Dendritic cell treated with granulocyte-macrophage colony-stimulating factor and Interleukin-4, amounts not matched to agents 40 ng/mL and 50 ng/mL, for 4 days (primary cell): Measurements from ENCODE around the gene SGSM1.

Source experiments
- H3K27ac Mint-ChIP-seq: one replicate; pipeline ENCODE4 v1.8.0; 2022; ENCODE audit warnings: mild to moderate bottlenecking, mixed read lengths
- H3K27me3 Mint-ChIP-seq: one replicate; pipeline ENCODE4 v1.8.0; 2022; ENCODE audit warnings: mild to moderate bottlenecking, mixed read lengths
- H3K36me3 Mint-ChIP-seq: one replicate; pipeline ENCODE4 v1.8.0; 2022; ENCODE audit warnings: low read depth, mixed read lengths
- H3K4me1 Mint-ChIP-seq: one replicate; pipeline ENCODE4 v1.8.0; 2022; ENCODE audit warnings: low read depth, mixed read lengths
- H3K4me3 Mint-ChIP-seq: one replicate; pipeline ENCODE4 v1.8.0; 2022; ENCODE audit warnings: mild to moderate bottlenecking, moderate library complexity, mixed read lengths
- H3K9me3 Mint-ChIP-seq: one replicate; pipeline ENCODE4 v1.8.0; 2022; ENCODE audit warnings: mixed read lengths
- intact Hi-C: fragments of 100-400 bp; cut with micrococcal nuclease; formaldehyde crosslinking; loops from one replicate; pipeline ENCODE4 v1.15.0; 2022

Gene SGSM1

GRCh38 chr22:24776525-24776924, 29.5 kb upstream of the SGSM1 start:
- Mint-ChIP-seq H3K27me3 (peaks cover 20% of the 10 kb centered on the region), H3K27ac (no peak overlapping the region), H3K4me3 (no peak overlapping the region), H3K9me3 (no peaks in the 10 kb centered on the region), H3K36me3 (no peaks in the 10 kb centered on the region), H3K4me1 (no peaks in the 10 kb centered on the region)
- intact Hi-C loops = no loop called here

DNA sequence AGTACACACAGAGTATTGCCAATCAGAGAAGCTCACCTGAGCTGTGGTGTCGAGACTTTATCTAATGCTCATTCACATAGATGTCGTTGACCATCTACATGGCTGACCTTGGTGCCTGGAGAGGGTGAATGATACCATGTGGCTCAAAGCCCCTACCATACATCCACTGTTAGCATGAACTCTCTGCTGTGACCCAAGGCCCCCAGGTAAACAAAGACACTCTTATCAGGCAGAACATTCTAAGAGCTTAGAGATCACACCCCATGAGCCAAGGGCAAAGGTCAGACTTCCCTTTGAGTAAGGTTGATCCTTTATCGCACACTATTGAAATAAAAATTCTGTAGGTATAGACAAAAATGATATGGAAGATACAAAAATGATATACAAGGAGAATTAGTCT, 16.5 kb upstream of the SGSM1 start:
- no peak overlapping the region for H3K27ac Mint-ChIP-seq
- intact Hi-C loops = no loop called here
- no peaks in the 10 kb centered on the region for H3K9me3 Mint-ChIP-seq
- no peaks in the 10 kb centered on the region for H3K36me3 Mint-ChIP-seq
- peaks cover 2% of the 10 kb centered on the region for H3K27me3 Mint-ChIP-seq
- H3K4me3 Mint-ChIP-seq = no peak overlapping the region
- H3K4me1 Mint-ChIP-seq = no peaks in the 10 kb centered on the region

DNA sequence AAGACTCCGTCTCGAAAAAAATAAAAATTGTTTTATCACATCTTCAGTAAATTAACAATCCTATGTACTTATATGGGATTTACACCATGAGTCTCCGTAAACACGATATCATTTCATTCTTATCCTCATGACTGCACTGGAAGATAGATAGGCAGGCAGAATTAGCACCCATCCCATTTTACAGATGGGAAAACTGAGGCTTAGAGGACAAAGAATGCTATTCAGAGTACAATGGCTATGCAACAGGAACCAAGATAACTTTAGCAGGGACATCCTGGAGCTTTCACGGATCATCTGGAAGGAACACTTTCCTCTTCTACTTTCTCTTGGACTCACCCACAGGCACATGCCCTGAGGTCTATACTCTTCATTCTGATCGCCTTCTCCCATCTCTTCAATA, 14.6 kb upstream of the SGSM1 start:
- intact Hi-C loops = no loop called here
- Mint-ChIP-seq H3K4me1 (no peaks in the 10 kb centered on the region), H3K36me3 (no peaks in the 10 kb centered on the region), H3K27me3 (peaks cover 2% of the 10 kb centered on the region), H3K4me3 (no peak overlapping the region), H3K27ac (no peak overlapping the region), H3K9me3 (no peaks in the 10 kb centered on the region)

- intact Hi-C loops = no loop called here
- Mint-ChIP-seq H3K4me1 (no peaks in the 10 kb centered on the region), H3K4me3 (no peak overlapping the region), H3K27ac (no peak overlapping the region), H3K9me3 (no peaks in the 10 kb centered on the region), H3K27me3 (peaks cover 2% of the 10 kb centered on the region), H3K36me3 (no peaks in the 10 kb centered on the region)
These were observed 10.0 kb upstream of the SGSM1 start for GRCh38 chr22:24796056-24796455.

DNA sequence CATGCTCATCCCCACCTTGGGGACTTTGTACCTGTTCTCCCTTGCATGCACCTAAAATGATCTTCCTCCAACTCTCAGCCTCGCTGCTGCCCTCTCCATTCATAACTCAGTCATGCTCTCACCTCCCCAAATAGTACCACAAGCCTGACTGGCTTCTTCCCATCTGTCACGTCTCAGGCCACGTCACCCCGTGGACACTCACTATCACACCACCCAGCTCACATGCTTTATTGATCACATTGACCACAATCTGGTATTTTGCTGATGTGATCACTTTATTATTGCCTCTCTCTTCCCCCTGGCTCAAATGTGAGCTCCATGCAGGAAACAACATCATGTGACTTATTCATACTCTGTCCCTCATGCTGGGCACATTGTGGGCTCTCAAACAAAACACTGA, 9.2 kb upstream of the SGSM1 start:
- Mint-ChIP-seq H3K4me3 (no peak overlapping the region), H3K4me1 (peaks cover 5% of the 10 kb centered on the region), H3K9me3 (no peaks in the 10 kb centered on the region), H3K27ac (no peak overlapping the region), H3K27me3 (peaks cover 2% of the 10 kb centered on the region), H3K36me3 (no peaks in the 10 kb centered on the region)
- intact Hi-C loops = no loop called here

GRCh38 chr22:24801901-24802465, 4.0 kb upstream of the SGSM1 start:
- Mint-ChIP-seq H3K9me3 (no peaks in the 10 kb centered on the region), H3K36me3 (no peaks in the 10 kb centered on the region), H3K4me3 (no peak overlapping the region), H3K4me1 (peaks cover 5% of the 10 kb centered on the region), H3K27ac (no peak overlapping the region), H3K27me3 (peaks cover 24% of the 10 kb centered on the region)
- intact Hi-C loops = no loop called here

DNA sequence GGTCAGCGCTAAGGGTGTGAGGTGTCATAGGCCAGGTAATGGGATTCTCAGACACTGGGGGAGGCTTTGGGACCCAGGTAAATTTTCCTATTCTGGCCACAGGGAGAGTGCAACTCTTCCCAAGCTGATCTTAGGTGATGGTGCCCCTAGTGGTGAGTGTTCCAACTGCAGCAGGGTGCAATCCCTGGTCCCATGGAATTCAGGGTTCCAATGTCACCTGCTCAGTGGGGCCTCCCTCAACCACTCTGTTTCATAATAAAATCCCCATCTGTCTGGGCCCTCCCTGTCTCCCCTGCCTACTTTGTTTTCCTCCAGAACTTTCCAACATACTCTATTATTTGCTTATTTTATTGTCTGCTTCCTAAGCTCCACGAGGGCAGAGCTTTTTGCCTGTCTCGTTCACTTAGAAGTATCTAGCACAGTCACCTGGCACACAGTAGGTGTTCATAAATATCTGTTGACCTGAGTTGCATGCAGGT, 2.9 kb upstream of the SGSM1 start:
- Mint-ChIP-seq H3K9me3 (no peaks in the 10 kb centered on the region), H3K4me1 (peaks cover 5% of the 10 kb centered on the region), H3K27me3 (peaks cover 30% of the 10 kb centered on the region), H3K36me3 (no peaks in the 10 kb centered on the region), H3K4me3 (no peak overlapping the region), H3K27ac (no peak overlapping the region)
- intact Hi-C loops = no loop called here

GRCh38 chr22:24806663-24807001, 621 bp downstream of the SGSM1 start:
- intact Hi-C loops = no loop called here
- no peak overlapping the region for H3K4me3 Mint-ChIP-seq
- peaks cover 43% of the 10 kb centered on the region for H3K27me3 Mint-ChIP-seq
- H3K9me3 Mint-ChIP-seq = no peaks in the 10 kb centered on the region
- peaks cover 1% of the 10 kb centered on the region for H3K4me1 Mint-ChIP-seq
- no peak overlapping the region for H3K27ac Mint-ChIP-seq
- H3K36me3 Mint-ChIP-seq = no peaks in the 10 kb centered on the region

GRCh38 chr22:24807284-24807950, 1.4 kb downstream of the SGSM1 start:
- intact Hi-C loops = no loop called here
- no peaks in the 10 kb centered on the region for H3K9me3 Mint-ChIP-seq
- no peaks in the 10 kb centered on the region for H3K36me3 Mint-ChIP-seq
- H3K27me3 Mint-ChIP-seq = peaks cover 43% of the 10 kb centered on the region
- no peaks in the 10 kb centered on the region for H3K4me1 Mint-ChIP-seq
- no peak overlapping the region for H3K27ac Mint-ChIP-seq
- no peak overlapping the region for H3K4me3 Mint-ChIP-seq

DNA sequence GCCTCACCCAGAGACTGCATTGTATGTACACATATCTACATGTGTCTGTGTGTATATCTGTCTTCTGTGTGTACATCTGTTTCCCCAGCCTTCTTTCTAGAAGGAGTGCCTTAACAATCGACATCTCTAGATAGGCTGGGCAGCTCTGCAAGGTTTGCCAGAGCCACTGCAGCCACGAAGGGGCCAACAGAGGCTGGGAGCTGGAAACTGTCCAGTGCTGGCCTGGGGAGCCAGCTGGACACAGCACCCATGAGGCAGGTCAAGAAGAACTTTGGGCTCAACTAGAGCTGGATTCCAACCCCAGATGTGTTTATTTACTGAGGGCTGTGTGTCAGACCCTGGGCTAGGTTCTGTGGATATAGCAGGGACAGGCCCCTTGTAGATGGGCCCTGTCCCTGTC, 3.3 kb downstream of the SGSM1 start:
- H3K4me1 Mint-ChIP-seq = no peaks in the 10 kb centered on the region
- no peak overlapping the region for H3K4me3 Mint-ChIP-seq
- no peaks in the 10 kb centered on the region for H3K9me3 Mint-ChIP-seq
- peaks cover 40% of the 10 kb centered on the region for H3K27me3 Mint-ChIP-seq
- no peak overlapping the region for H3K27ac Mint-ChIP-seq
- intact Hi-C loops = no loop called here
- no peaks in the 10 kb centered on the region for H3K36me3 Mint-ChIP-seq

- Mint-ChIP-seq H3K27me3 (peaks cover 34% of the 10 kb centered on the region), H3K27ac (no peak overlapping the region), H3K36me3 (no peaks in the 10 kb centered on the region), H3K4me1 (no peaks in the 10 kb centered on the region), H3K4me3 (no peak overlapping the region), H3K9me3 (peaks cover 7% of the 10 kb centered on the region)
- intact Hi-C loops = no loop called here
These were observed 4.2 kb downstream of the SGSM1 start for GRCh38 chr22:24810043-24810749.

- intact Hi-C loops = no loop called here
These were observed 7.2 kb downstream of the SGSM1 start for GRCh38 chr22:24812950-24813775.

DNA sequence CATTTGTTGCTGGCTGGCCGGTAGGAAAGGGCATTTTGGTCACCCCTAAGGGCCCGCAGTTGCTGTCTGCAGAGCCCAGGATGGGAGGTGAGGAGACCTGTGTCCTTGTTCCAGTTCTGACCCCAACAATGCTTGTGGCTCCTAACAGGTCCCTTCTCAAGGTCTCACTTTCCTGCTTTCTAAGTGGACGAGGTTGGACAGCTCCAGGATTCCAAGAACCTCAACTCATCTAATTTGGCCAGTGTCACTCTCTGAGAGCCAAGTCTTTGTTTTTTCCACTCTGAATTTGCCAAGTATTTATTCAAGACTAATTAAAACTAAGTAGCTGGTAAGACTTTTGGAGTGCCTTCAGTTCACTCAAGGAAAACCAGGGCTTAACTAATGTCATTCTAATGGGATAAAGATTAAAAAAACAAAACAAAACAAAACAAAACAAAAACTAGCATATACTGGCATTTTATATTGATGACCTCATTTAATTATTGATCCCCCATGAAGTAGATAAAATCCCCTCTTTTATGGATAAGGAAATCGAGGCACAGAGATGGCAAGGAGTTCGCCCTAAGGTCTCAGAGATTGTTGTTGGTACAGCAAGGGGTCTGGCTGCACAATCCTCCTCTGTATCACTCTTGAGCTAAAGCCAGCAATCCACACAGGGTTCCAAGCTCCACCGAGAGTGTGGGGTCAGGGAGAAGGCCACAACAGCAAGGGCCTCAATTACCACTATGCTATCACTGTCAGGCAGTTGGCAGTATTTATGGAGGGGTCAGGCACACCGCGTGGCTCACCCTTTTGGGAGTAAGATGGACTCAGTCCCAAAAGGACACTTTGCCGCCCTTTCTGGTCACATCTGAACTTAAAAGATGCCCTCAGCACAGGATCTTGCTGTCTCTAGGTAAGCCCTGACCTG, 8.1 kb downstream of the SGSM1 start:
- Mint-ChIP-seq H3K36me3 (no peaks in the 10 kb centered on the region), H3K9me3 (peaks cover 23% of the 10 kb centered on the region), H3K27me3 (peaks cover 13% of the 10 kb centered on the region), H3K4me1 (no peaks in the 10 kb centered on the region), H3K27ac (no peak overlapping the region), H3K4me3 (no peak overlapping the region)
- intact Hi-C loops = no loop called here

More at GRCh38 chr22:24812950-24813775, 7.2 kb downstream of the SGSM1 start:
- Mint-ChIP-seq H3K4me3 (no peak overlapping the region), H3K27me3 (peaks cover 16% of the 10 kb centered on the region), H3K9me3 (peaks cover 23% of the 10 kb centered on the region), H3K27ac (no peak overlapping the region), H3K4me1 (no peaks in the 10 kb centered on the region), H3K36me3 (no peaks in the 10 kb centered on the region)
